Mononuclear cell (primary cell): ENCODE data around the gene GRHL1. TPM values are rescaled to one million over a fixed set of nuclear protein-coding genes. Genes with fewer than 3 reads are reported as not detected.

Source experiments
- H3K27me3 ChIP-seq: 2 replicates; pipeline ENCODE4 v1.6.0; 2011; ENCODE audit warnings: low read length, control low read depth; ENCODE audit not compliant: insufficient read depth
- H3K4me1 ChIP-seq: 2 replicates; pipeline ENCODE4 v1.5.1; 2011; ENCODE audit warnings: mild to moderate bottlenecking, low read length, control low read depth; ENCODE audit not compliant: insufficient read depth
- H3K4me3 ChIP-seq: 2 replicates; pipeline ENCODE4 v1.5.1; 2011; ENCODE audit warnings: mild to moderate bottlenecking, low read length, moderate library complexity
- H3K9me3 ChIP-seq: 2 replicates; pipeline ENCODE4 v1.5.1; 2011; ENCODE audit warnings: low read depth, mild to moderate bottlenecking, control low read depth, low read length
- total RNA-seq: library from RNA; depleted of rRNA; stranded (reverse); fragments of >200 nt; gene quantifications from one replicate; pipeline ENCODE4 v1.2.3, GENCODE V29; 2012

Gene GRHL1
- total RNA-seq, 1 donor, result 3.9 TPM

DNA sequence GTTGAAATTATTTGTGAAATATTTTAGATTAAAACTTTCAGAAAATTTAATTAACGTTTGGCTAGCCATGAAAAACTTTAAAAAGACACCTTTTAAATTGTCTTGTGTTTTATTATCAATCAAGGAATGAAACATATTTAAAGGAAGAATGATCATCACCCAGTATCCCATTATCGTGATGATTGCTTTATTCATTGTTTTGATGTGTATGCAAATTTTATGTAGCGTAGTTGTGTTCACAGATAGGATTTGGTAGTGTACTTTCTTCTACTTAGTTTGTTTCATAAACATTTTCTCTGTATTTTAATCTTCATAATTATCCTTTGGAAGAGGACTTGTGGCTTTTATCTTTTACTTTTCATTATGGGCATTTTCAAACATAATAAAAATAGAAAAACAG, 7.8 kb downstream of the GRHL1 start:
- peaks cover 20% of the 10 kb centered on the region for H3K27me3 ChIP-seq

GRCh38 chr2:9961013-9961412, 9.5 kb downstream of the GRHL1 start:
- Histone ChIP-seq H3K9me3 (no peaks in the 10 kb centered on the region), H3K4me1 (peaks cover 5% of the 10 kb centered on the region), H3K27me3 (peaks cover 10% of the 10 kb centered on the region), H3K4me3 (no peak overlapping the region)

More for the DNA sequence above, 7.8 kb downstream of the GRHL1 start:
- H3K4me1 ChIP-seq, result no peaks in the 10 kb centered on the region
- H3K4me3 ChIP-seq, result no peak overlapping the region
- H3K9me3 ChIP-seq, result no peaks in the 10 kb centered on the region

- H3K9me3 ChIP-seq, result no peaks in the 10 kb centered on the region
- peaks cover 8% of the 10 kb centered on the region for H3K4me1 ChIP-seq
- H3K27me3 ChIP-seq, result peaks cover 3% of the 10 kb centered on the region
- no peak overlapping the region for H3K4me3 ChIP-seq
Observed at GRCh38 chr2:9964334-9964980, 13.0 kb downstream of the GRHL1 start.

DNA sequence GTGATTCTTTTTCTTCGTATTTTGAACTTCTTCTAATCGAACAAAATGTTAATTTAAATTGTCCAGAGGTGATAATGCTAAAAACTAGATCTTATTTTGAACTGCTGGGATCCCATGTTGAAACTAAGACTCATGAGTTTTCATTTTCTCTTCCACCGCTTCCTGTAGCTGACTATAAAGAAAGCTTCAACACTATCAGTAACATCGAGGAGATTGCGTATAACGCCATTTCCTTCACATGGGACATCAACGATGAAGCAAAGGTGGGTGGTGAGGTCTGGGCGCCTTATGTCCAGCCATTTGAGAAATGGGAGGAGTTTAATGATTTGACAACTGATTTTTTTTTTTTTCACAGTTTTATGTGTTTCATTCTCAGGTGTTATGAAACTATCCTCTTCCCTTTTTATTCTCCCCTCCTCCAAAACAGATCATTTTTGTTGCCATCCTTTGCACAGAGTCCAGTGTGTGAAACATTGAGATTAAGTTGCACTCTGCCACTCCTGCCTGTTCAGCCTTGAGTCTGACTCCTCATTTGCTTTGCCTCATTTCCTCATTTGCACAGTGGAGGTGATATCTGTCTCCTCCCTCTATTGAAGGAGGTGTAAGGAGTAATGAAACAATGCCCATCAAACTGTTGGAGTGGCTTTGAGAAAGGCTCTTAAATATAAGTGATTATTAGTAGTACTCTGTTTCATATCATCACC, 13.8 kb downstream of the GRHL1 start:
- Histone ChIP-seq H3K9me3 (no peaks in the 10 kb centered on the region), H3K4me1 (peaks cover 8% of the 10 kb centered on the region), H3K27me3 (no peaks in the 10 kb centered on the region), H3K4me3 (no peak overlapping the region)

DNA sequence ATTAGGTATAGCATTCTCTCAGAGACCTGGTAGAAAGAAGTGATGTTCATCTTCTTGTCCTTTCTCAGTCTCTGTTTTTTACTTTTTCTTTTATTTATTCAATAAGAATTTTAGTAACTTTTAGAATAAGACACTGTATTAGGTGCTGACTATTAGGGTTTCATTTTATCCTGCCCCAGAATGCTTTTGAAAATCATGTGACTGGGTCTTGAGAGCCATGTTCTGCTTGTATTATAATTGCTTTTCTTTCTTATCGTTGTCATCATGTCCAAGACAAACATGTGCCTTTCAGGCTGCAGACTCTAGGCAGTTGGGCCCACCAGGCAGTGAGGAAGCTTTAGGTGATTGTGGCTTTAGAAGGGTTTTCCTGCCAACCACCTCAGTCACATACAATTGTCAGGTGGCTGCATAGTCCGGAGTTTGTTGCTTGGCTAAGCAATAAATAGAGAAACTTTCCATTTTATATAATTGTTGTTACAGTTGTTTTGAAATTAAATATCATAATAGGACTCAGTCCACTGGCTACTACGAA, 15.1 kb downstream of the GRHL1 start:
- Histone ChIP-seq H3K9me3 (no peaks in the 10 kb centered on the region), H3K4me3 (no peak overlapping the region), H3K4me1 (peaks cover 8% of the 10 kb centered on the region), H3K27me3 (no peaks in the 10 kb centered on the region)

DNA sequence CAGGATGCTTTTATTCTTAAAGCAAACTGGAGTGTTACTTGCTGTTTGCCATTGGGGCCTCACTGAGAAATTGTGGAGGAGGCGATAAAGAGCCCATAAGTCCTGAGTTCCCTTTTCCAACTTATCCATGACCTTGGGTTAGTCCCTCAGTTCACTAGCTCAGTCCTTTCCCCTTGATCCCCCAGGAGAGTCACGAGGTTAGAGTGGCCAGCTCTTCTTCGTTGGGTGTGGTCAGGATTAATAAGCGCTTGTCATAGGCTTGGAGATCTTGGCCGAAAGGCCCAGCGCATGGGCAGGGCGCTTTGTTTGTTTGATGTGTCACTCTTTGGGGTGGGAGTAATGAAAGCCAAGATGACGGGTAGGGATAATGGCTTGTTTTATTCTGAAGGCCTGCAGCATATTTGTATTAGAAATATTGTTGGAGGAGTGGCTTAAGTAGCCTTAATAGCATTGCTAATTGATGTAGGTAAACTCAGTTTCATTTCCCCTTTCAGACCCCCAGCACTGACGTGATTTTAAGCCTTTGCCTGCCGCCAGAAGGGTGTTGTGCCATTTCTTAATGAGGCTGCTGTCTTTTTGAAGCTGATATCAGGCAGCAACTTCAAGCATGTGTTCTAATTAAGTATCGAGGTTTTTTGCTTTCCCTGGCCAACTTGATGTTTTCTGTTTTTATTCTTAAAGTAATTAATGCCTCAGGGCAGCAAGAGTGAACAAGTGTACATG, 15.7 kb downstream of the GRHL1 start:
- H3K4me3 ChIP-seq, result no peak overlapping the region
- H3K9me3 ChIP-seq, result no peaks in the 10 kb centered on the region
- no peaks in the 10 kb centered on the region for H3K27me3 ChIP-seq
- peaks cover 8% of the 10 kb centered on the region for H3K4me1 ChIP-seq

GRCh38 chr2:9968553-9969497, 17.3 kb downstream of the GRHL1 start:
- no peaks in the 10 kb centered on the region for H3K27me3 ChIP-seq
- no peak overlapping the region for H3K4me3 ChIP-seq
- H3K9me3 ChIP-seq, result no peaks in the 10 kb centered on the region
- peaks cover 8% of the 10 kb centered on the region for H3K4me1 ChIP-seq

GRCh38 chr2:9970200-9971044, 18.9 kb downstream of the GRHL1 start:
- Histone ChIP-seq H3K27me3 (no peaks in the 10 kb centered on the region), H3K9me3 (no peaks in the 10 kb centered on the region), H3K4me3 (no peak overlapping the region), H3K4me1 (peaks cover 4% of the 10 kb centered on the region)

- peaks cover 3% of the 10 kb centered on the region for H3K4me1 ChIP-seq
- H3K9me3 ChIP-seq, result no peaks in the 10 kb centered on the region
- H3K4me3 ChIP-seq, result no peak overlapping the region
- H3K27me3 ChIP-seq, result no peaks in the 10 kb centered on the region
Observed at GRCh38 chr2:9971105-9971818, 19.8 kb downstream of the GRHL1 start.

- Histone ChIP-seq H3K9me3 (no peaks in the 10 kb centered on the region), H3K4me3 (no peak overlapping the region), H3K27me3 (no peaks in the 10 kb centered on the region), H3K4me1 (peaks cover 3% of the 10 kb centered on the region)
Observed at GRCh38 chr2:9971890-9972289, 20.4 kb downstream of the GRHL1 start.

DNA sequence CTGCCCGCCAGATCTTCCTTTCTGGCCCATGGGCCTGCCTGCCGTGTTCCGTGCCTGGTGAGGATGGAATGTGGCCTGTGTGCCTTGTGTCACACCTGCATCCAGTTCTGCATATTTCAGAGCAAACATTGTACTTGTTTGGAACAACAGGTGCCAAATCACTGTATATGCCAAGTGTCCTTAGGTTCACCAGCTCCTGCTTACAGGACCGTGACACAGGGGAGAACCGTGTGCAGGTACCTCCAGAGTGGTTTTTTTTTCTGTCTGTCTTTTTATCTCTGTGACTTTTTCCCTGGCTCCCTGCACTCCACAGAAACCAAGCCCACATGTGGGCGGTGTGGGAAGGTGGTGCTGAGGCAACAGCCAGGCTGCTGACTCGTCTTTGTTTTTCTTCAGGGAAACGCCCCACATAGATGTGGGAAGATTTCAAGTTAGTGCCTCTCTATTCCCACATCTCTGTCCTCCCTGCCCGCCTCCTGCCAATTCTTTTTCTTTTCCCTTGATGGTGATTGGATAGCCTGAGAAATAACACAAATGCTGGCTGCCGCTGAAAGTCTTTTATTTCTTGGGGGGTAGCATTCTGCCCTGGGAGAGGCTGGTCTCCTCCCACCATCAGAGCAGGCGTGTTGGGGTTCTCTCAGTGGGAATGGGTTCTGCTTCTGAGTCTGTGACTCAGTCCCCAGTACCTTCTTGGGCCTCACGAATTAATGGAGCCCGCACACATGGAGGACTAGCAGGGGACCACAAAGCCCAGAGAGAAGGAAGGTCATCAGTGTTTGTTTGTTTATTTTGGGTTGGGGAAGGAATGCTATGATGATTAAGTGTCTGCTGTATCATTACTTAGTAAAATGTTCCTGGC, 21.4 kb downstream of the GRHL1 start:
- Histone ChIP-seq H3K9me3 (no peaks in the 10 kb centered on the region), H3K4me1 (no peaks in the 10 kb centered on the region), H3K27me3 (no peaks in the 10 kb centered on the region), H3K4me3 (no peak overlapping the region)

DNA sequence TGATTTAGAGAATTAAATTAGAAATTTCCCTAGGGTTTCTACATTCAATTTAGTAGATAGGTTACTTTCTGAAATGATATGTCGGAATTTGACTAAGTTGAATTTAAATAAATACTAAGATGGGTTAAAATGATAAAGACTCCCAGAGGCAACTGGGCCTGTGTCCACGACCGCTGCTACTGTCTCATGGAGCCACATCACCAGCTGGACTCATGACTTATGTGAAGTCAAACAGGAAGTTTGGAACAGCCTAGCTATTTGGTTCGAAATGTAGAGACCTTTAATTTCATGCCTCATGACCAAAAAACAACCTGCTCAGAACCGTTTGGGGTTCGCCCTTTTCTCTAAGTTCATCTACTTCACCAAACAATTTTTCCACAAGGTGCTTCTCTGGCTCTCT, 22.2 kb downstream of the GRHL1 start:
- Histone ChIP-seq H3K4me1 (no peaks in the 10 kb centered on the region), H3K27me3 (no peaks in the 10 kb centered on the region), H3K4me3 (no peak overlapping the region), H3K9me3 (no peaks in the 10 kb centered on the region)

DNA sequence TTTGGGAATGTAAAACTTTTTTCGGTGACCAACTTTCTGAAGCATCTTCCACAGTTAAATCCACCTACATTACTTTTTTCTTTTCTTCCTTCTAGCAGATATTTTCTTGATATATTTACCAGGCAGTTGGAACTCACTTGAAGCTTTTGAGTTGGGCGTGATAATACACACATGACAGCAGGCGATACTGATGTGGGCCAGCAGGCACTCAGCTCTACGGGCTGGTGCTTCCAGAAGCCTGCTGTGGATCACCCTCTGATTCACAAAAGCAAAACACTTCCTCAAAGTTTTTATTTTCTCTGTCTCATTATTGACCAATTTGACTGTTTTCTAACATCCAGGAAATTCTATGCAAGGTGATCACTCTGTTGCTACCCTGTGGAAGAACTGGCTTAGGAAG, 22.9 kb downstream of the GRHL1 start:
- H3K4me1 ChIP-seq, result no peaks in the 10 kb centered on the region
- H3K27me3 ChIP-seq, result no peaks in the 10 kb centered on the region
- no peak overlapping the region for H3K4me3 ChIP-seq
- H3K9me3 ChIP-seq, result no peaks in the 10 kb centered on the region
